ENCODE measurements around the gene TM4SF4. TPM values are rescaled to one million over a fixed set of nuclear protein-coding genes. Genes with fewer than 3 reads are reported as not detected.

Gene TM4SF4
- total RNA-seq, 3 donors from 2014 or later: 0.14 to 7.1 TPM; not detected in 1

DNA sequence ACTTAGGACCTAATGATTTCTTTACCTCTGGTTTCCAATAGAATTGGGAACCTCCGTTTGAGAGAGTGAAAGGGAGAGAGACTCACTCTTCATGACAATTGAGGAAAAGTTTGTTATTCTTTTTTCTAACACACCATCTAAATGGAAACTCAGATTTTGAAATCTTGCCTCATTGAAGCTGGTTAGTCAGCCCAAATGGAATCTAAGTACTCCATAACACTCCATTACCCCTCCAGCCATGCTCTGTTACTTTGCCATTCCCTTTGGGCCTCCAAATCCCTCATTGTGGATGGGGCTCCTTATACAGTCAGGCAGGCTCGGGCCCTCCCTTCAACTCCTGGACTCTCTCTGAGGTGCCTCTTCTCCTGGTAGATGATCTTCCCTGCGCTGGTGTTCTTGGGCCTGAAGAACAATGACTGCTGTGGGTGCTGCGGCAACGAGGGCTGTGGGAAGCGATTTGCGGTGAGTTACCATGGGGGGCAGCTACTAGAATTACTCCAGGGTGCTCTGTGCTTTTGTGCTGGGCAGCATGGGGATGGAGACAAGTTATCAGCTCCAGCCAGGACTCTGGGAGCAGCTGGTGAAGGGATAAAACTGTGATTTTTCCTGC, 1.1 kb downstream of the TM4SF4 start:
- Histone ChIP-seq H3K4me3 (no peak overlapping the region), H3K9me3 (no peaks in the 10 kb centered on the region), H3K4me1 (ENCODE audit: low read depth) (peaks cover 15% of the 10 kb centered on the region), H3K36me3 (ENCODE audit: low read depth) (no peaks in the 10 kb centered on the region)
- no peak for DNase-seq
- no peak for ATAC-seq
- TF ChIP-seq, protein P1, sequence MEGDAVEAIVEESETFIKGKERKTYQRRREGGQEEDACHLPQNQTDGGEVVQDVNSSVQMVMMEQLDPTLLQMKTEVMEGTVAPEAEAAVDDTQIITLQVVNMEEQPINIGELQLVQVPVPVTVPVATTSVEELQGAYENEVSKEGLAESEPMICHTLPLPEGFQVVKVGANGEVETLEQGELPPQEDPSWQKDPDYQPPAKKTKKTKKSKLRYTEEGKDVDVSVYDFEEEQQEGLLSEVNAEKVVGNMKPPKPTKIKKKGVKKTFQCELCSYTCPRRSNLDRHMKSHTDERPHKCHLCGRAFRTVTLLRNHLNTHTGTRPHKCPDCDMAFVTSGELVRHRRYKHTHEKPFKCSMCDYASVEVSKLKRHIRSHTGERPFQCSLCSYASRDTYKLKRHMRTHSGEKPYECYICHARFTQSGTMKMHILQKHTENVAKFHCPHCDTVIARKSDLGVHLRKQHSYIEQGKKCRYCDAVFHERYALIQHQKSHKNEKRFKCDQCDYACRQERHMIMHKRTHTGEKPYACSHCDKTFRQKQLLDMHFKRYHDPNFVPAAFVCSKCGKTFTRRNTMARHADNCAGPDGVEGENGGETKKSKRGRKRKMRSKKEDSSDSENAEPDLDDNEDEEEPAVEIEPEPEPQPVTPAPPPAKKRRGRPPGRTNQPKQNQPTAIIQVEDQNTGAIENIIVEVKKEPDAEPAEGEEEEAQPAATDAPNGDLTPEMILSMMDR (IDR thresholded peaks at IDR 0.05): no peak
- intact Hi-C loops (cut with DNase I, micrococcal nuclease): loop anchor here in 1 of 2 donors (10.0 kb wide), 1 partner anchor 71 kb away; no protein-coding TSS in a partner anchor

DNA sequence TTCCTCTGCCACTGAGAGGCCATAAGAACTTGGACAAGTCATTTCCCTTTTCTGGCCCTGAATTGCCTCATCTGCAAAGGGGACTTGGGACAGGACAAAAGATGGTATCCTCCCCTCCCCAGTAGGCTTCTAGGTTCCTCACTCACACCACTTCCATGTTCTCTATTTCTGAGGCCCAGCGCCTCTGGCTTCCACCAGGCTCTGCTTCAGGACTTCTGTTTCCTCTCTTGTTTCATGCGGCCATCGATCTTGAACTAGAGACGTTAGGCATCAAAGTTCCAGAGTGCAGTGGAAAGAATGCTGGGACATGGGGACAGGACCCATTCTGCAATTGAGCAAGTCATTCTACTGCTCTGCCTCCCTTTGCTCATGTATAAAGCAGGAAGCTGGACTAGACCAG, 1.7 kb downstream of the TM4SF4 start:
- no peaks in the 10 kb centered on the region for H3K36me3 ChIP-seq (ENCODE audit: low read depth)
- TF ChIP-seq, protein P1 (IDR thresholded peaks at IDR 0.05): no peak
- H3K4me1 ChIP-seq (ENCODE audit: low read depth): peaks cover 15% of the 10 kb centered on the region
- intact Hi-C loops (cut with DNase I, micrococcal nuclease): loop anchor here in 1 of 2 donors (10.0 kb wide), 1 partner anchor 71 kb away; no protein-coding TSS in a partner anchor
- no peaks in the 10 kb centered on the region for H3K9me3 ChIP-seq
- ATAC-seq (no peak), DNase-seq (no peak)
- no peak overlapping the region for H3K4me3 ChIP-seq

DNA sequence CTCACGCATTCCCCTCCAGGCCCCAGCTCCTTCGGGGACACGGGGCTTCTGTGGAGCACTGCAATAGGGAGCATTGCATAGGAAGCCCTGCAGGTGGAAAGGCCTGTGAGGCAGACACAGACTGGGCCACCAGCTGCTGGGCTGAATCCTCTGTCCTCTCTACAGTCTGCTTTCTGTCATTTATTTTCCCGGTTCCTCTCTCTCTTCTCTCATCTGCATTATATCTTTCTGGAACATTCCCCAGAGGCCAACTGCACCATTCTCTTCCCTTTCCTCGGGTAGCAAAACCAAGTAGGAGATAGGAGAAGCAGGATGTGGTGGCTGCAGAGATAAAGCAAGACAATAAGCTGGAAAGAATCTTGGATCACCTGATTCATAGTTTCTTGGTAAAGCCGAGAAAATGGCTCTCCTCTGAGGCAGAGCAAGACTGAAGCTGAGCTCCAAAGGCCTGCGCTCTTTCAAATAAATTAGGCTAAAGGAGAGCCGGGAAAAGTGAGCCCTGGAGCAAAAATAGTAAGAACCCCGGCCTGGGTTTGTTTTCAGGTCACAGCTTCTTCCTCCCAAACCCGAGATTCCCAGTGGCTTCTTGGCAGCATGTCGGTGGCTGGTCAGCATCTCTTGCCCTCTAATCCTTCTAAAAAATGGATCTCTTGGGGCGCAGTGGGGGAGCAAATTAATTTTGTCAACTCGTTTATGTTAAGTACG, 5.3 kb downstream of the TM4SF4 start:
- no peaks in the 10 kb centered on the region for H3K9me3 ChIP-seq
- H3K4me3 ChIP-seq: no peak overlapping the region
- H3K36me3 ChIP-seq (ENCODE audit: low read depth): no peaks in the 10 kb centered on the region
- ATAC-seq (no peak), DNase-seq (no peak)
- TF ChIP-seq, protein P1 (IDR thresholded peaks at IDR 0.05): no peak
- no peaks in the 10 kb centered on the region for H3K4me1 ChIP-seq (ENCODE audit: low read depth)
- intact Hi-C loops (cut with DNase I, micrococcal nuclease): loop anchor here in 1 of 2 donors (5.0 to 10.0 kb wide), 3 partner anchors 75 to 355 kb away; partner anchors contain the start of gene HPS3

DNA sequence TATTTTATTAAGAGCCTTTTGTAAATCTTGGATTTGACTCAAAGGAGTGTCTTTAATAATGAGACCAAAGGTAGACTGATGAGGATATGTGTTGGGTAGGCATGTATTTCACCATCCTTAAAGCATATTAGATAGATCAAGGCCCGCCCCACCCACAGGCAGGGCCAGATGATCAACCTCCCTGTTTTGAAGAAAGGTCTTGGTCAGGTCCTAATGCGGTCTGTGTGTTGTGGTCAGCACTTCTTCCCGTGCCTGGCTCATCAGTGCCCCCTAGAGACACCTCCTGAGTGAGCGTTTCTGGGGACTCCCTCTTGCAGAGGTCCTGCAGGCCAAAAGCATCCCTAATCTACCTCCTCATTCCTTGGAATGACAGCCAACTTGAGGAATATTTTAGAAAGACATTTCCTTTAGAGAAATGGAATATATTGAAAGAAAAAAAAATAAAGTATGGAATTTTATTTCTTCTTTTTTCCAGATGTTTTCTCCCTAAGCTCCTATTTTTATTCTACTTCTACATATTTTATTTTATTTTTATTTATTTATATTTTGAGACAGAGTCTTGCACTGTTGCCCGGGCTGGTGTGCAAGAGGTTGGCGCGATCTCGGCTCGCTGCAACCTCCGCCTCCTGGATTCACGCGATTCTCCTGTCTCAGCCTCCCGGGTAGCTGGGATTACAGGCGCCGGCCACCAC, 6.0 kb downstream of the TM4SF4 start:
- H3K4me3 ChIP-seq: no peak overlapping the region
- peak; percentile 97 for ATAC-seq
- TF ChIP-seq, protein P1 (IDR thresholded peaks at IDR 0.05): peak; percentile 78
- no peaks in the 10 kb centered on the region for H3K4me1 ChIP-seq (ENCODE audit: low read depth)
- no peaks in the 10 kb centered on the region for H3K9me3 ChIP-seq
- peak; percentile 65 to 88 (median 81) for DNase-seq
- no peaks in the 10 kb centered on the region for H3K36me3 ChIP-seq (ENCODE audit: low read depth)
- intact Hi-C loops (cut with DNase I, micrococcal nuclease): loop anchor here in 1 of 2 donors (5.0 to 10.0 kb wide), 2 partner anchors 128 to 356 kb away; partner anchors contain the start of gene HPS3

DNA sequence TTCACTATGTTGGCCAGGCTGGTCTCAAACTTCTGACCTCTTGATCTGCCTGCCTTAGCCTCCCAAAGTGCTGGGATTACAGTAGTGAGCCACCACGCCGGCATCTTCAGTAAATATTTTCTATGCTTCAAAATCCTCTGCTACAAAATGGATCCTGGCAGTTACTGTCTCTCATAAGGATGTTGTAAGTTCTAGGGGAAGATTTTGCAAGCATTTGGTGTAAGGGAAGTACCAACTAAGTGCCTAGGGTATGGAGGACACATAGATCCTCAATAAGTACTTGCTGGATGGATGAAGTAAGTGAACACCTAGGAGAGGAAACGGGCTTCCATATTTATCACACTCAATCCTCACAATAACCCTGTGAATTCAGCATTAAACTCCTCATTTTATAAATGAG, 6.6 kb downstream of the TM4SF4 start:
- no peaks in the 10 kb centered on the region for H3K36me3 ChIP-seq (ENCODE audit: low read depth)
- no peak for ATAC-seq
- TF ChIP-seq, protein P1 (IDR thresholded peaks at IDR 0.05): no peak
- no peak overlapping the region for H3K4me3 ChIP-seq
- no peaks in the 10 kb centered on the region for H3K9me3 ChIP-seq
- intact Hi-C loops (cut with DNase I, micrococcal nuclease): loop anchor here in 1 of 2 donors (5.0 to 10.0 kb wide), 2 partner anchors 129 to 356 kb away; partner anchors contain the start of gene HPS3
- no peak for DNase-seq
- H3K4me1 ChIP-seq (ENCODE audit: low read depth): no peaks in the 10 kb centered on the region

Data from mucosa of descending colon (tissue), 3 donors.